ENCODE measurements around the gene GAS5.

The GAS5 gene

GRCh38 chr1:173867753-173868265 lies at the start of gene GAS5:
Gene GAS5 (minus strand): TSS chr1:173867989.
- Histone ChIP-seq H3K9ac (ENCODE audit: low read depth, low read length) (peak within 1 kb of the TSS; percentile 100), H3K27ac (ENCODE audit: low read length) (peak within 1 kb of the TSS; percentile 92), H3K9me3 (ENCODE audit: insufficient read depth, low read depth, low read length) (no peaks in the 10 kb centered on the region; the same call in 1 of the 2 replicates), H3K4me1 (ENCODE audit: insufficient read depth, low read length) (peaks cover 12% of the 10 kb centered on the region), H3K27me3 (ENCODE audit: insufficient read depth, low read length) (no peaks in the 10 kb centered on the region), H3K4me3 (ENCODE audit: low read length) (peak within 1 kb of the TSS; percentile 99), H3K36me3 (ENCODE audit: insufficient read depth, low read depth, low read length) (peaks cover 67% of the 10 kb centered on the region)

GRCh38 chr1:173917149-173917548 lies 49.4 kb upstream of the GAS5 start, which contains the start of gene SERPINC1:
Gene SERPINC1 (minus strand): TSS chr1:173917327. CDS start chr1:173917259, 68 bp downstream.
- Histone ChIP-seq H3K27me3 (ENCODE audit: insufficient read depth, low read length) (no peaks in the 10 kb centered on the region), H3K4me1 (ENCODE audit: insufficient read depth, low read length) (no peaks in the 10 kb centered on the region), H3K36me3 (ENCODE audit: insufficient read depth, low read depth, low read length) (no peaks in the 10 kb centered on the region), H3K9me3 (ENCODE audit: insufficient read depth, low read depth, low read length) (no peaks in the 10 kb centered on the region), H3K4me3 (ENCODE audit: low read length) (no peak within 1 kb of the TSS), H3K9ac (ENCODE audit: low read depth, low read length) (no peak within 1 kb of the TSS), H3K27ac (ENCODE audit: low read length) (no peak within 1 kb of the TSS)

GRCh38 chr1:173916667-173917066 lies 48.9 kb upstream of the GAS5 start:
- H3K27me3 ChIP-seq (ENCODE audit: insufficient read depth, low read length): no peaks in the 10 kb centered on the region
- H3K9me3 ChIP-seq (ENCODE audit: insufficient read depth, low read depth, low read length): no peaks in the 10 kb centered on the region
- no peak overlapping the region for H3K4me3 ChIP-seq (ENCODE audit: low read length)
- no peaks in the 10 kb centered on the region for H3K4me1 ChIP-seq (ENCODE audit: insufficient read depth, low read length)
- no peak overlapping the region for H3K27ac ChIP-seq (ENCODE audit: low read length)
- no peaks in the 10 kb centered on the region for H3K36me3 ChIP-seq (ENCODE audit: insufficient read depth, low read depth, low read length)
- H3K9ac ChIP-seq (ENCODE audit: low read depth, low read length): no peak overlapping the region

- Histone ChIP-seq H3K9me3 (ENCODE audit: insufficient read depth, low read depth, low read length) (no peaks in the 10 kb centered on the region), H3K4me3 (ENCODE audit: low read length) (no peak overlapping the region), H3K4me1 (ENCODE audit: insufficient read depth, low read length) (no peaks in the 10 kb centered on the region), H3K36me3 (ENCODE audit: insufficient read depth, low read depth, low read length) (no peaks in the 10 kb centered on the region), H3K9ac (ENCODE audit: low read depth, low read length) (no peak overlapping the region), H3K27ac (ENCODE audit: low read length) (no peak overlapping the region), H3K27me3 (ENCODE audit: insufficient read depth, low read length) (no peaks in the 10 kb centered on the region)
Measured at GRCh38 chr1:173915596-173915995, 47.8 kb upstream of the GAS5 start.

- H3K4me1 ChIP-seq (ENCODE audit: insufficient read depth, low read length): no peaks in the 10 kb centered on the region
- no peak overlapping the region for H3K4me3 ChIP-seq (ENCODE audit: low read length)
Measured at GRCh38 chr1:173914366-173914871, 46.6 kb upstream of the GAS5 start.

GRCh38 chr1:173913111-173913510 lies 45.3 kb upstream of the GAS5 start:
- Histone ChIP-seq H3K36me3 (ENCODE audit: insufficient read depth, low read depth, low read length) (no peaks in the 10 kb centered on the region), H3K9ac (ENCODE audit: low read depth, low read length) (no peak overlapping the region), H3K27ac (ENCODE audit: low read length) (no peak overlapping the region), H3K9me3 (ENCODE audit: insufficient read depth, low read depth, low read length) (no peaks in the 10 kb centered on the region), H3K4me3 (ENCODE audit: low read length) (no peak overlapping the region), H3K27me3 (ENCODE audit: insufficient read depth, low read length) (no peaks in the 10 kb centered on the region), H3K4me1 (ENCODE audit: insufficient read depth, low read length) (no peaks in the 10 kb centered on the region)

More at GRCh38 chr1:173914366-173914871, 46.6 kb upstream of the GAS5 start:
- no peaks in the 10 kb centered on the region for H3K27me3 ChIP-seq (ENCODE audit: insufficient read depth, low read length)
- H3K36me3 ChIP-seq (ENCODE audit: insufficient read depth, low read depth, low read length): no peaks in the 10 kb centered on the region
- no peaks in the 10 kb centered on the region for H3K9me3 ChIP-seq (ENCODE audit: insufficient read depth, low read depth, low read length)
- H3K9ac ChIP-seq (ENCODE audit: low read depth, low read length): no peak overlapping the region
- no peak overlapping the region for H3K27ac ChIP-seq (ENCODE audit: low read length)

GRCh38 chr1:173903827-173904531 lies 36.2 kb upstream of the GAS5 start:
- Histone ChIP-seq H3K27me3 (ENCODE audit: insufficient read depth, low read length) (no peaks in the 10 kb centered on the region), H3K9ac (ENCODE audit: low read depth, low read length) (no peak overlapping the region)

GRCh38 chr1:173900992-173901391 lies 33.2 kb upstream of the GAS5 start:
- Histone ChIP-seq H3K9ac (ENCODE audit: low read depth, low read length) (no peak overlapping the region), H3K4me3 (ENCODE audit: low read length) (no peak overlapping the region), H3K9me3 (ENCODE audit: insufficient read depth, low read depth, low read length) (no peaks in the 10 kb centered on the region), H3K36me3 (ENCODE audit: insufficient read depth, low read depth, low read length) (no peaks in the 10 kb centered on the region), H3K4me1 (ENCODE audit: insufficient read depth, low read length) (peaks cover 29% of the 10 kb centered on the region), H3K27me3 (ENCODE audit: insufficient read depth, low read length) (no peaks in the 10 kb centered on the region), H3K27ac (ENCODE audit: low read length) (no peak overlapping the region)

More at GRCh38 chr1:173903827-173904531, 36.2 kb upstream of the GAS5 start:
- Histone ChIP-seq H3K4me3 (ENCODE audit: low read length) (no peak overlapping the region), H3K9me3 (ENCODE audit: insufficient read depth, low read depth, low read length) (no peaks in the 10 kb centered on the region), H3K4me1 (ENCODE audit: insufficient read depth, low read length) (peaks cover 29% of the 10 kb centered on the region), H3K36me3 (ENCODE audit: insufficient read depth, low read depth, low read length) (no peaks in the 10 kb centered on the region), H3K27ac (ENCODE audit: low read length) (no peak overlapping the region)

- no peaks in the 10 kb centered on the region for H3K9me3 ChIP-seq (ENCODE audit: insufficient read depth, low read depth, low read length)
- H3K36me3 ChIP-seq (ENCODE audit: insufficient read depth, low read depth, low read length): no peaks in the 10 kb centered on the region
- no peak overlapping the region for H3K27ac ChIP-seq (ENCODE audit: low read length)
- H3K4me1 ChIP-seq (ENCODE audit: insufficient read depth, low read length): peaks cover 29% of the 10 kb centered on the region
- H3K9ac ChIP-seq (ENCODE audit: low read depth, low read length): no peak overlapping the region
- no peak overlapping the region for H3K4me3 ChIP-seq (ENCODE audit: low read length)
- no peaks in the 10 kb centered on the region for H3K27me3 ChIP-seq (ENCODE audit: insufficient read depth, low read length)
Measured at GRCh38 chr1:173900427-173900826, 32.6 kb upstream of the GAS5 start.

GRCh38 chr1:173894189-173894588 lies 26.4 kb upstream of the GAS5 start:
- Histone ChIP-seq H3K36me3 (ENCODE audit: insufficient read depth, low read depth, low read length) (no peaks in the 10 kb centered on the region), H3K9ac (ENCODE audit: low read depth, low read length) (no peak overlapping the region), H3K4me3 (ENCODE audit: low read length) (no peak overlapping the region), H3K27me3 (ENCODE audit: insufficient read depth, low read length) (no peaks in the 10 kb centered on the region), H3K27ac (ENCODE audit: low read length) (no peak overlapping the region), H3K4me1 (ENCODE audit: insufficient read depth, low read length) (peaks cover 2% of the 10 kb centered on the region; the same call in 1 of the 2 replicates), H3K9me3 (ENCODE audit: insufficient read depth, low read depth, low read length) (no peaks in the 10 kb centered on the region)

GRCh38 chr1:173893611-173894010 lies 25.8 kb upstream of the GAS5 start:
- H3K27ac ChIP-seq (ENCODE audit: low read length): no peak overlapping the region
- no peaks in the 10 kb centered on the region for H3K36me3 ChIP-seq (ENCODE audit: insufficient read depth, low read depth, low read length)
- H3K4me3 ChIP-seq (ENCODE audit: low read length): no peak overlapping the region
- no peaks in the 10 kb centered on the region for H3K27me3 ChIP-seq (ENCODE audit: insufficient read depth, low read length)
- peaks cover 8% of the 10 kb centered on the region; the same call in 1 of the 2 replicates for H3K4me1 ChIP-seq (ENCODE audit: insufficient read depth, low read length)
- no peak overlapping the region for H3K9ac ChIP-seq (ENCODE audit: low read depth, low read length)
- H3K9me3 ChIP-seq (ENCODE audit: insufficient read depth, low read depth, low read length): no peaks in the 10 kb centered on the region

- no peak overlapping the region for H3K27ac ChIP-seq (ENCODE audit: low read length)
- no peak overlapping the region for H3K9ac ChIP-seq (ENCODE audit: low read depth, low read length)
- H3K36me3 ChIP-seq (ENCODE audit: insufficient read depth, low read depth, low read length): peaks cover 21% of the 10 kb centered on the region
- H3K4me3 ChIP-seq (ENCODE audit: low read length): no peak overlapping the region
- no peaks in the 10 kb centered on the region for H3K9me3 ChIP-seq (ENCODE audit: insufficient read depth, low read depth, low read length)
- H3K27me3 ChIP-seq (ENCODE audit: insufficient read depth, low read length): no peaks in the 10 kb centered on the region
- H3K4me1 ChIP-seq (ENCODE audit: insufficient read depth, low read length): peaks cover 16% of the 10 kb centered on the region
Measured at GRCh38 chr1:173889885-173890284, 22.1 kb upstream of the GAS5 start.

All from iPS-20b (cell line).